Measurements from ENCODE around the gene CDH18.

GRCh38 chr5:19739671-19740070, 248.3 kb downstream of the CDH18 start:
- TF ChIP-seq EZH2 (IDR thresholded peaks at IDR 0.05; ENCODE audit: borderline replicate concordance, insufficient read depth, low read length, poor library complexity, severe bottlenecking) (no peak), CTCF (IDR thresholded peaks at IDR 0.05; ENCODE audit: poor library complexity, severe bottlenecking) (no peak), MXI1 (conservative IDR thresholded peaks at IDR 0.05; ENCODE audit: poor library complexity, severe bottlenecking) (no peak), RAD21 (conservative IDR thresholded peaks at IDR 0.05) (no peak), POLR2AphosphoS5 (IDR thresholded peaks at IDR 0.05) (no peak), EP300 (conservative IDR thresholded peaks at IDR 0.05; ENCODE audit: poor library complexity, severe bottlenecking) (no peak), SMC3 (conservative IDR thresholded peaks at IDR 0.05; ENCODE audit: poor library complexity) (no peak), TAF1 (IDR thresholded peaks at IDR 0.05; ENCODE audit: low read depth) (no peak), REST (IDR thresholded peaks at IDR 0.05; ENCODE audit: borderline replicate concordance) (no peak)

Measured in neural cell (in vitro differentiated cells).